HG03469 (cell line): ENCODE measurements around the gene RPRD1A.
"Not testable (repeated sequence)": the region's sequence is repeated elsewhere in the genome, so short reads cannot be mapped to it uniquely, and the experiment has no call there.

ENCODE experiments used
- ATAC-seq: cut with Tn5 transposase; IDR thresholded peaks from one replicate; pipeline ENCODE4 v1.9.1; 2021; ENCODE audit warnings: mild to moderate bottlenecking, moderate library complexity, moderate number of reproducible peaks; ENCODE audit not compliant: unreplicated experiment

RPRD1A gene, protein sequence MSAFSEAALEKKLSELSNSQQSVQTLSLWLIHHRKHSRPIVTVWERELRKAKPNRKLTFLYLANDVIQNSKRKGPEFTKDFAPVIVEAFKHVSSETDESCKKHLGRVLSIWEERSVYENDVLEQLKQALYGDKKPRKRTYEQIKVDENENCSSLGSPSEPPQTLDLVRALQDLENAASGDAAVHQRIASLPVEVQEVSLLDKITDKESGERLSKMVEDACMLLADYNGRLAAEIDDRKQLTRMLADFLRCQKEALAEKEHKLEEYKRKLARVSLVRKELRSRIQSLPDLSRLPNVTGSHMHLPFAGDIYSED

DNA sequence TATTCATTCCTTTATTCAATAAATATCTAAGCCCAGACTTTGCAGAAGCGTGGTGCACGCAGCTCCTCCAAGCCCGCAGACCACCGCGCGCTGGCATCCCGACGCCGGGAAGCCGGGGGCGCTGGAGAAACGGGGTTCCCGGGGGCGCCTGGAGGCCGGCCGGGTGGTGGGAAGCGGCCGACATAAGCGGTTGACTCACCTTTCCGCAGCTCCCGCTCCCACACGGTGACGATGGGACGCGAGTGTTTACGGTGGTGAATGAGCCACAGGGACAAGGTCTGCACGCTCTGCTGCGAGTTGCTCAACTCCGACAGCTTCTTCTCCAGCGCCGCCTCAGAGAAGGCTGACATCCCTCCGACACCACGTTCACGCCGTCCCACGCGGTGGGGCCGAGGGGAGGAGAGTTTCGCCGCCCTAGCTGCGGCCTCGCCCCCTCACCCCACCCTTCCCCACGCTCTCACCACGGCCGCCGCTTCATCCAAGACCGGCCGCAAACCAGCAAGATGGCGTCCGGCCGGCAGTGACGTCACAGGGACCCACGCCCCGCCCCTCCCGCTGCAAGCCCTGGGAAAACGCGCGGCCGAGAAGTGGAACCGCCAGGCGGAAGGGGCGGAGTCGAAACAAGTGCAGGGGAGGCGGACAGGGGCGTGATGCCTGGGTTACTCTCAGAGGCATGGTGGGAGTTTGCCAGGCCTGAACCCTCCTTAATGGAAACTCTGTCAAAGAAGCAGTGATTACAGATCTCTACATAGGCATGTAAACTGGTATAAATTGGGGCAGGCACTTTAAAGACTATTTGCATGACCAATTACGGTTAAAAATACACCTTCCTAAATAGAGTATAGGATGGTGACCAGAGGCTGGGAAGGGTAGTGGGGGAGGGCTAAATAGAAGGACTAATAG is at the start of gene RPRD1A:
TSS of gene RPRD1A (minus strand) at position 505 of the 903 bp plus-strand sequence. CDS start at position 350, 155 bp downstream.
- ATAC-seq: peak; percentile 78

GRCh38 chr18:36116771-36117170 is 49.4 kb upstream of the RPRD1A start:
- ATAC-seq: not testable (repeated sequence)

GRCh38 chr18:36114738-36115137 is 47.4 kb upstream of the RPRD1A start:
- ATAC-seq: no peak

- no peak for ATAC-seq
Measured at GRCh38 chr18:36114251-36114650, 46.9 kb upstream of the RPRD1A start.

- ATAC-seq: no peak
Measured at GRCh38 chr18:36112302-36112701, 44.9 kb upstream of the RPRD1A start.

DNA sequence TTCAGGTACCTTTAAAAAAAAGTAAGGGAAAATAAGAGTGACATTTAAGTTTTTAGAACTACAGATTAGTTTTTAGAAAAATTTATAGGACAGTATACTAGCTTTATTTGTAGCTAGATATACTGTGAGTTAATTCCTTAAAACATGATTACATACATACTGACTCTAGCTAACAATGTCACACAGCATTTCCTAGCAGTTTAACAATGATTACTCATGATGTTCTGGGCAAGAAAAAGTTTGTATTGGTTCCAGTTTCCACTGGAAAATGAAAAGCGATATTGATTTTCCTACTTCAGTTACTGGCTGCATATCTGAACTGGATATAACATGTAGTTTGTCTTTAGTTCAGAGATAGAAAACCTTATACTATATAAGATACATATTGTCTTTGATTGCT is 42.4 kb upstream of the RPRD1A start:
- no peak for ATAC-seq

DNA sequence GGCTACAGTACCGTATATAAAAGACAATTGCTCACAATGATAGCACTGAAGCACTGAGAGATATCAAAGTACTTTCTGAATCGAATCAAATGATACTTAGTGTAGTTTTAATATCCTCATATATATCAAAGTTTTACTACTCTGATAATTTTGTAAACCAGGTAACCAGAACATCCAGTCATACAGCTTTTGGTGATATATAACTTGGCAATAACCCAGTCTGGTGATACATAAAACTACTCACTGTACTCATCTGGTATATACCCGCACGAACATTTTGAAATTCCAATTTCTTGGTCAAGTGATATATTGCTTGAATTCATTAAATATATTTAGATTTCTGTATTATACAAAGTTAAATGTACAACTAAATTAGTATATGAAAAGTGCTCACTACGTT is 41.2 kb upstream of the RPRD1A start:
- no peak for ATAC-seq

- no peak for ATAC-seq
Measured at GRCh38 chr18:36108196-36108595, 40.8 kb upstream of the RPRD1A start.

GRCh38 chr18:36107477-36107876 is 40.1 kb upstream of the RPRD1A start:
- no peak for ATAC-seq

DNA sequence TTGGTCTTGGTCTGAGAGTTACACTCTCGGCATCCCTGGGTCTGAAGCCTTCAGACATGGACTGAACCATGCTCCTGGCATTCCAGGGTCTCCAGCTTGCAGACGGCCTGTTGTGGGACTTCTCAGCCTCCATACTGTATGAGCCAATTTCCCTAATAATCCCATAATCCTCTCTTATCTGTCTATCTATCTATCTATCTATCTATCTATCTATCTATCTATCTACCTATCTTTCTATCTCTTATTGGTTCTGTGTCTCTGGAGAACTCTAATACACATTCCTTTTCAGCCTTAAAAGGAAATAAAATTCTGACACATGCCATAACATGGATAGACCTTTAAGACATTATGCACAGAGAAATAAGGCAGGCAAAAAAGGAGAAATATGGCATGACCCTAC is 37.4 kb upstream of the RPRD1A start:
- no peak for ATAC-seq

GRCh38 chr18:36101943-36102342 is 34.6 kb upstream of the RPRD1A start:
- ATAC-seq: no peak

DNA sequence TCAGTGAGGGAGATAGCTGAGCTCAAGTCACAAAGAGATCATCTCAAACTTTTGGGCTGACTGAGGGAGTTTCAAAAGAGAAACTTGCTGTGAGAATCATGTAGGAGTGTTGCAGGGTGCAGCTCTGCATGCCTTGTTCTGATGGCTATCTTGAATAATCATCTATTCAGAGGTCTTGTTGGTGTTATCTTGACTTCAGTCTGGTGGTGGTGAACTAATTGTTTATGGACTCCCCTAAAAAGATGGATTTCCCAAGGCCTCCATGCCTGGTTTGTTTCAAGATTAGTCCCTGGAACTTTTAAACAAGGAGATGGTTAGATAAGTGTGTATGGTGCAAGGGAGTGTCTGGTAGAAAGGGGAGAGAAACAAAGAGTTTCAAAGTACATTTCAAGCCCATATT is 32.0 kb upstream of the RPRD1A start:
- ATAC-seq: no peak

DNA sequence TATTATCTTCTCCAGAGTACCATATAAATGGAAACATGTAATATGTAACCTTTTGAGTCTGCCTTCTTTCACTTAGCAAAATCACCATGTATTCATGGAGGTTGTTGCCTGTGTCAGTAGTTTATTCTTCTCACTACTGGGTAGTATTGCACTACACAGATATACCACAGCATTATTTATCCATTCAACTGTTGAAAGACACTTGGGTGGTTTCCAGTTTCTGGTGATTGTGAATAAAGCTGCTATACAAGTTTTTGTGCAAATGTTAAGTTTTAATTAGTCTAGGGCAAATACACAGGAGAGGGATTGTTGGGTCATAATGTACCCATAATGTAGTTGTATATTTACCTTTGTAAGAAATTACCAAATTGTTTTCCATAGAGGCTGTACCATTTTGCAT is 29.6 kb upstream of the RPRD1A start:
- ATAC-seq: no peak

DNA sequence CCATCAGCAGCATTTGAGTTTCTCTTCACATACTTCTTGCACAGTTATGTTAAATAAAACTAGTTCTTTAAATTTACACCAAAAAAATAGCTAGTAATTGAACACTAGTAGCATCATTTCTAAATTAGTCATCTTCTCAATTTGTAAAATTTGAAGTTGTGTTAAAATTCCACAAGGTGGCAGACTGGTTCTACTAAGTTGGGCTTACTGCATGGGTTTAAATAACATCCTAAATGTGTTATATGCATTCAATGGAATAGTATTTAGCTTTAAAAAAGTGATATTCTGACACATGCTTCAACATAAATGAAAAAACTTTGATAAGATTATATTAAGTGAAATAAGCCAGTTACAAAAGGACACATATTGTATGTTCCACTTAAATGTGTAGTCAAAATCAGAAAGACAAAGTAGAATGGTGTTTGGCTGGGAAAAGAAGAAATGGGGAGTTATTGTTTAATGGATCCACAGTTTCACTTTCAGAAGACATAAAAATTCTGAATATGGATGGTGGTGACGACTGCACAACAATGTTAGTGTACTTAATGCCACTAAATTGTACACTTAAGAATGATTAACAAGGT is 28.7 kb upstream of the RPRD1A start:
- no peak for ATAC-seq

DNA sequence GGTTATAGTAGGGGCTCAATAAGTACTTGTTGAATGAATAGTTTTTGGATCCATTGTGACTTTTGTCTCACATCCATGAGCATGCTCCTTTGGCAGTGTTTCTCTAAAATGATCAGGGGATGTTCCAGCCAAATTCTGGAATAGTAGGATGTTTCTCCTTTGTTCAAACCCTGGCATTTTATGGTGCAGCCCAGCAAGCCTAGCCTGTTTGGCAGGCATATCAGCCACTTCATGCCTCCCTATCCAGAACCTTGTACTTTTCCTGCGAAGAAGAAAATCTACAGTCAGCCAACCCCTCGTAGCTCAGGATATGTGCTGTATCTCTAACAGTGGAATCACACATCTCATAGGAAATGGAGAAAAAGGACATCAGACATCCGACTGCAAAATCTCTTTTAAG is 27.1 kb upstream of the RPRD1A start:
- ATAC-seq: no peak

GRCh38 chr18:36092116-36092515 is 24.8 kb upstream of the RPRD1A start:
- ATAC-seq: not testable (repeated sequence)

DNA sequence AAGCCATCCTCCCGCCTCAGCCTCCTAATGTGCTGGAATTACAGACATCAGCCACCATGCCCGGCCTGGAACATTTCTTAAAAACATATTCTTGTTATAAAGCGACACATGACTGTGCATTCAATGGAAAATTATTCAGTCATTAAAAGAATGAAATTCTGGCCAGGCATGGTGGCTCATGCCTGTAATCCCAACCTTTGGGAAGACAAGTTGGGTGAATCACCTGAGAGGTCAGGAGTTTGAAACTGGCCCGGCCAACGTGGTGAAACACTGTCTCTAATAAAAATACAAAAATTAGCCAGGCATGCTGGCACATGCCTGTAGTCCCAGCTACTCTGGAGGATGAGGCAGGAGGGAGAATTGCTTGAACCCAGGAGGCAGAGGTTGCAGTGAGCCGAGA is 21.6 kb upstream of the RPRD1A start:
- no peak for ATAC-seq

DNA sequence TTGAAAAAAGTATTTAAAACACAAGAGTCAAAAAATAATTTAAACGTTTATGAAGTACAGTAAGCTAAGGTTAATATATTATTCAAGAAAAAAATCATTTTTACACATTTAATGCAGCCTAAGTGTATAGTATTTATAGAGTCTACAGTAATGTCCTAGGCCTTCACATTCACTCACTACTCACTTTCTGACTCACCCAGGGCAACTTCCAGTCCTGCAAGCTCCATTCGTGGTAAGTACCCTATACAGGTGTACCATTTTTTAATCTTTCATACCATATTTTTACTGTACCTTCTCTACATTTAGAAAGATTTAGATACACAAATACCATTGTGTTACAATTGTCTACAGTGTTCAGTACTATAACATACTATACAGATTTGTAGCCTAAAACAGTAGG is 20.9 kb upstream of the RPRD1A start:
- ATAC-seq: no peak

DNA sequence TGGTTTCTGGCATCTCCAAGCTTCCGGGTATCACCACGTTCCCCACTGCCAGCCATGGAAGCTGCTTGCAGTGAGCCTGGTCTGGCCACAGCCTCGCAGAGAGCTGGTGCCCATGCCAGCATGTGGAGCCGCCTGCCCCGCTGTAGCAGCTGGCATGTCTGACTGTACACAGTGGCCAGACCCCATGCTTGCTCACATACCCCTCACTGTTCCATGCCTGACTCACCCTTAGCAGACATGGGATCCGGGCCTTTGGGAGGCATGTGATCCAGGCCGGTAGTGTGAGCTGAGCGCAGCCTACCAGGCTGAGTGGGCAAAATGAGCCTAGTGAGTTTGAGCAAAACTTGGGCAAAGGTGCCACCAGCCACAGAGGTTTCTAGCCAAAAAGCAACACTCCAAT is 18.8 kb upstream of the RPRD1A start:
- ATAC-seq: no peak

- ATAC-seq: no peak
Measured at GRCh38 chr18:36085195-36085594, 17.8 kb upstream of the RPRD1A start.

GRCh38 chr18:36083729-36084128 is 16.4 kb upstream of the RPRD1A start:
- ATAC-seq: peak; percentile 46

GRCh38 chr18:36081118-36081517 is 13.8 kb upstream of the RPRD1A start:
- ATAC-seq: not testable (repeated sequence)
